HG03108 (cell line): ENCODE results near the gene TIMMDC1.
"Not testable (repeated sequence)": the region's sequence is repeated elsewhere in the genome, so short reads cannot be mapped to it uniquely, and the experiment has no call there.

Experiments used
- ATAC-seq: cut with Tn5 transposase; IDR thresholded peaks from one replicate; pipeline ENCODE4 v1.9.1; 2021; ENCODE audit warnings: moderate library complexity; ENCODE audit not compliant: unreplicated experiment

TIMMDC1 gene

DNA sequence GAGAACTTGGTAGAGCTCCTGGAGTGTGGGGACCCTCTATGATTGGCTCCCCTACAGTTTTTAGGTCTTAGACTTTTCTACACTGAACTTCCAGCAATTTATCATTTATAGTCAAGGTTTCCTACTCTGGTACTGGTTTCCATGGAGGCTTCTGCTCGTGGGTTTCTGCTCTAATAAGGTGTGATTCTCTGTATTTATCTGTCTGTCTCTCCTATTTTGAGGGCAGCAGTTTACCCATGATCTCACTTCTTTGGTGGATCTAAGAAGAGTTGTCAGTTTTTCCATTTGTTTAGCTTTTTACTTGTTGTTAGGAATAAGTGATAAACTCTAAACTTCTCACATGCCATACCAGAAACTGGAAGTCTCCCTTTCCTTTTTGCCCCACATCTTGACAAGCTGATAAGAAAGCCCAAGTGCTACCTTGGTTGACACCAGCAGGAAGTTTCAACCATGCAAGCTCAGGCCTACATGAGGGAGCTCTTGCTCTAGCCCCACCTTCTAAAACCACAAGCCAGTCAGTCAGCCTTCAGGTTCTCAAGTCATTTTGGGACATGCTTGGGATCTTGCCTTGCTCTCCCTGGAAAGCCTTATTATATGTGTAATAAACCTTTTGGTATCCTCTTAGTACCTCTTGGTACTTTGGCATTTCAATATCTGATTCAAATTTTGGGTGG is 10.0 kb downstream of the TIMMDC1 start:
- ATAC-seq: no peak

DNA sequence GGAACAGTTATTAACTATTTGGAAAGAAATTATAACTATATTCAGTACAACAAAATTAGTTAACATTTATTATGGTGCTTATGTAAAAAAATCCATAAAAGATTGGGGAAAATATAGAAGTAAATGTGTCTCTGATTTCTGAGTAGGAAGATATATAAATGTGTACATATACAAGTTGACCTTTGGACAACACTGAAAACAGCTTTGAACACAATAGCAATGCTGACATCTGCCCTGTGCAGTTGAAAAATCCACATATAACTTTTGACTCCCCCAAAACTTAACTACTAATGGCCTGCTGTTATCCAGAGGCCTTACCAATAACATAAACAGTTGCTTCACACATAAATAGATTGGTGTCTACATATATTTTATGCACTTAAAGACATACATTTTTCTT is 12.3 kb downstream of the TIMMDC1 start:
- ATAC-seq: no peak

DNA sequence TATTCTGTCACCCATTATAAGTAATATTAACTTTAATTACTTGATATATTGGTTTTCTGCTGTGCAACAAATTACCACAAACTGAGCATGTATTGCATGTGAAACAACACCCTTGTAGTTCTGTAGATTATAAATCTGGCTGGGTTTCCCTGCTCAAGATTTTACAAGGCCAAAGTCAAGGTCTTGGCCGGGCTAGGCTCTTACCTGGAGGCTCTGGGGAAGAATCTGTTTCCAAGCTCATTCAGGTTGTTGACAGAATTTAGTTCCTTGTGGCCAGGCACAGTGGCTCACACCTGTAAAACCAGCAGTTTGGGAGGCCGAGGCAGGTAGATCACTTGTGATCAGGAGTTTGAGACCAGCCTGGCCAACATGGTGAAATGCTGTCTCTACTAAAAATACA is 16.3 kb downstream of the TIMMDC1 start:
- ATAC-seq: no peak

DNA sequence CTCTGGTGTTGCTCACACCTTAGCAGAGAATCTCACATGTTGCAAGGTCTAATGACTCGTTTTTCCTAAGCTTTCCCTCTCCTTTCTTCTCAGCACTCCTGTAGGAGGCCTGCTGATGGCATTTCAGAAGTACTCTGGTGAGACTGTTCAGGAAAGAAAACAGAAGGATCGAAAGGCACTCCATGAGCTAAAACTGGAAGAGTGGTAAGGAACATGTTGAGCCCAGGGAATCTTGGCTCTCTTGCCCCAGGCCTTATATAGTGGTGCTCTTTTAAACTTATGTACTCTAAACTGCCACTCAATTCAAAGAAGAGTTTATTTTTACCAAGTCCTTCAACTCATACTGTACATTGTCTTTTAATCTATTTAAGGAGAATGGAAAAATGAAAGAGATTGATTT is 18.8 kb downstream of the TIMMDC1 start:
- no peak for ATAC-seq

DNA sequence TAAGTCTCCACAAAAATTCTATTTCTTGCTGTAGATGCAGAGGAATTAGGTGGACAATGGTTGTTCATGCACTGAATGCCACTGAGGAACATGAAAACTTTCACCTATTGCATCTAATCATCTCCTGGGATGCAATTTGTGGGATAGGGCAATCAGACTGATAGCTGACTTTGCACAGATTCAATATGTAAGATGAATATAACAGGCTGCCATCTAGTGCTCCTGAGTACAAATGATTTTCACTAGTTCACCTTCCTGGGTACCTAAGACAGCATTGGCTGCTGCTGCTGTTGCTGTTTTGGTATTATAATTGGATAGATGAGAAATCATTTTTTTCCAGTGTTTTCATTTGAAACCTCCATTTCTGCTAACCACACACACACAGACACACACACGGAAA is 19.7 kb downstream of the TIMMDC1 start:
- ATAC-seq: no peak

DNA sequence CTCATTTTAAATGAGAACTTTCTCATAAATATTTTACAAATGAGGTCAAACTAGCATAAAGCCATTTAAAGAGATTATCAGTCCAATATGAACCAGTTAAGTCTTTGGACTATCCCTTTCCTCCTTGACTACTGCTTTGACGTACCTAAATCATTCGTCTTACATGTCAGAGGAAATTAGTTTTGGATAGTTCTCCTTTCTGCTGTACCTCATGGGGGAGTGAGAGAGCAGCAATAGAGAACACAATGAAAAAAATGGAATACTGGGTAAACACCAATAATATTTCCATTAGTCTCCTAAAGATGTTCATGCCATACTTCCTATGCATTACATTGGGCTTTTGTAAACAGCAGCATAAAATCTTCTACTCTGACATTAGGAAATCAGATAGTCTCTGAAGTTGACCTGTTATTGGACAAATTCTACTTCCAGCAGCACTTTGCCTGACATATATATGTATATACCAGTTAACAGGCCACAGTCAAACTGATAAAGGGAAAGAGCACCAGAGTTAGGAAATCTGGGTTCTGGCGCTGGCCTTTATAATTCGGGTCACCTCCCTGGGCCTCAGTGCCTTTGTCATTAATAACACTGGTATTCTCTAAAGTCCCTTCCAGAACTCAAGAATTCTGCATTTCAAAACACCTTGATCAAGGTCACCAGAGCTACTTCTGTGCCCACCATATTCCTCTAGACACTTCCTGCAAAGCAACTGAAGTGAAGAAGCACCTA is 26.8 kb downstream of the TIMMDC1 start:
- ATAC-seq: no peak

DNA sequence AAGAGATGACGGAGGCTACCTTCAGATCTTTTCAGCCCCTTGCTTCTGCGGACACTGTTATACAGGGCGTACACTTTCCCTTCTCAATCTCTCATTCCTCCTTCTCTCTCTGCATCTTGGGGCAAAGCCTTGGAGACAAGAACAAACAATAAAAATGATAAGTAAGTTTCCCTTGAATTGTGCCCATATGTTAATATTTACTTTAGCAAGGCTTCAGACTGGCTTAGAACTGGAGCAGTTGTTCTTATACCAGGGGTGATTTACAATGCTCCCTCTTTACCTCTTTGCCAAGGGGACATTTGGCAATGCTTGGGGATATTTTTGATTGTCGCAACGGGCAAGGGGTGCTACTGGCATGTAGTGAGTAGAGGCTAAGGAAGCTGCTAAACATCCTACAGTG is 29.4 kb downstream of the TIMMDC1 start:
- ATAC-seq: no peak

DNA sequence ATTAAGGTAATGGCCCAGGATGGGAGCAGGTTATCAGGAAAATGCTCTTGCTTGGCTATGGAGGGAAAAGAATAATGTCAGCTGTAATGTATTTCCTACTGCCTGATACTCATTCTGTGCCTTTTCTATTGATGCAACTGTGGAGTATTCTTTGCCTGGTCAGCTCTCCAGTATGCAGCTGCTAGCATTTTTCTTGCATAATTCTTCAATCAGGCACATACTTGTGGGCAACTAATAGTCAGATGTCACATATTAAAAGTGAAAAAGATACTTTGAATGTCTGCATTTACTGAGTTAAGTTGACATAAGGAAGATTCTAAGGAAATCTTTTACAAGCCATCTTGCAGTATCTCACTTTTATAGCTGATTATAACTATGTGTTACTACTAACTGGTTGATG is 31.5 kb downstream of the TIMMDC1 start:
- no peak for ATAC-seq

DNA sequence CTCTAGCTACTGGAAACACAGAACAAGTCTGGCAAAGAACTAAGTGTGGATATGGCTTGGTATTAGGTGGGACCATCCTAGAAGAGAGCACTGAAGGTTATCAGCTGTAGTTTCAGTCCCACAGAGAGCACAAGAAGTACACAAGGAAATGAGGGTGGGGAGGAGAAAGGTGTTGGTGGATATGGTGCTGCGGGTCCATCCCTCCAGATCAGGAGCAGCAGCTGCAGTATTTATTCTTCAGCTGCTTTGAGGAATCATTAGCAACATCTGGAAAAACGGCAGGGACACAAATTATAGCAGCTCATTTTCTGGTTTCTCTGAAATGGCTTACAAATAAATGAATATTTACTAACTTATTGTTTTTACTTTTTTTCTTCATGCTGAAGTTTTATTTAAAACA is 32.1 kb downstream of the TIMMDC1 start:
- ATAC-seq: no peak

DNA sequence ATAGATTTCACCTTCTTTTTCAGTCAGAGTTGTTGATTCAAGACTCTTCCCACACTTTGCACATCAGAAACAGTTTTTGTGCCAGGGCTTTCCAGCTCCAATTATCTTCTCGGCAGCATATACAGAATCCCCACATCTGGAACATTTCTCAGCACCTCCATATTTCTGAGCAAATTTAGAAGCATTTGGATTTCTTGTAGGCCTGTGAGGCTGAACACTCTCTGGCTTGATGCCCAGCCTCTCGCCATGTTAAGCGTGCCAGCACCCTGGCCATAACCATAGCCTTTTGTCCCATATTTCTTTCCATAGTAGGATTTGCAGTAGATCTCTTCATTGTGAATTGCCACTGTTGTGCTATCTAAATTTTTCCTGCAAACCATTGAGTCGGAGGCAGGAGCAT is 32.8 kb downstream of the TIMMDC1 start:
- ATAC-seq: no peak

DNA sequence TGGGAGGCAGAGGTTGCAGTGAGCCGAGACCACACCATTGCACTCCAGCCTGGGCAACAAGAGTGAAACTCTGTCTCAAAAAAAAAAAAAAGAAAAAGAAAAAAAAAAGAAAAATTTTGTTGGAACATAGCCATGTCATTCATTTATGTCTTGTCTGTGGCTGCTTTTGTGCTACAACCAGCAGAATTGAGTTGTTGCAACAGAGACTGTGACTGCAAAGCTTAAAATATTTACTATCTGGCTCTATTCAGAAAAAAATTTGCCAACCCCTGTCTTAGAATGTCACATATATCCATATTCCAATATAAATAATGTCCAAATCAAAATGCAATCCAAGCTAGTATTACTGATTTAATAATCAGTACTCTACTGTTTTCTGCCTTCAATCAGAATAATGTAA is 35.9 kb downstream of the TIMMDC1 start:
- no peak for ATAC-seq

DNA sequence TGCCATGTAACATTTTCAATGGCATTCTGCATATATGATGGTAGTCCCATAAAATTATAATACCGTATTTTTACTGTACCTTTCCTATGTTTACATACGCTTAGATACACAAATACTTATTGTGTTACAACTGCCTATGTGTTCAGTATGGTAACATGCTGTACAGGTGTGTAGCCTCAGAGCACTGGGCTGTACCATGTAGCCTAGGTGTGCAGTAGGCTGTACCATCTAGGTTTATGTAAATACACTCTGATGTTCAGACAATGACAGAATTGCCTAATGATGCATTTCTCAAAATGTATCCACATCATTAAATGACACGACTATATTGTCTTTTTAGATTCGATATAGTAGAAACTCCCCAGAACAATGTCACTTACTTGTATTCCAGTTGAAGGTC is 38.4 kb downstream of the TIMMDC1 start:
- ATAC-seq: no peak

DNA sequence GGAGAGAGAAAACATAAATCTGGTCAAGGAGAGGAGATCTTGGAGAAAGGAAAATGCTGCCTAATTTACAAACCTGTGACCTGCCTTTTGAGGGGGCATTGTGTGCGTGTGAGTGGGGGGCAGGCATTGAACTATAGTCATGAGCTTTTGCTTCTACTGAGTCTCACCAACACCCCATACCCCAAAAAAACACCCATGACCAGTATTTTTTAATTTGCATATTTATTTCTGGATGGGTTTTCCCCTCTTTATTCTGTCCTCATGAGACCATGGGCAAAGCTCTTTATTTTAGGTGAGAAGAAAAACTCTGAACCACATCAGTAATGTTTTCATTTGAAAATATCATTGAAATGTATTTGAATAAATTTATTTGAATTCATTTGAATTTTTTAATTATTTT is 40.4 kb downstream of the TIMMDC1 start:
- no peak for ATAC-seq

DNA sequence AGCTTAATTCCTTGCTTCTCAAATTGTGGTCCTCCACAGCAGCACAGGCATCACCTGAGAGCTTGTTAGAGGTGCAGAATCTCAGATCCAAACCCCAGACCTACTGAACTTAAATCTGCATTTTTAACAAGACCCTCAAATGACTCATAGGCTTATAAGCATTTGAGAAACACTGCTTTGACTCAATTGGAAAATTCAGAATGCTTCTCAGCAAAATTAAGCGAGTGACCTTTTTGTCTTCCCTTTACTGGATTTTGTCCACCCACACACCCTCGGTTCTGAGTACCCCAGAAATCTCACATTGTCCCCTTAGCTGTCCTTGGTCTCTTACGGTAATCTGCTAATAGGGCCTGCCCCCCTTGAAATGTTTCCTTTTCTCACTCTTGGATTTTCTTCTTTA is 43.2 kb downstream of the TIMMDC1 start:
- ATAC-seq: no peak

DNA sequence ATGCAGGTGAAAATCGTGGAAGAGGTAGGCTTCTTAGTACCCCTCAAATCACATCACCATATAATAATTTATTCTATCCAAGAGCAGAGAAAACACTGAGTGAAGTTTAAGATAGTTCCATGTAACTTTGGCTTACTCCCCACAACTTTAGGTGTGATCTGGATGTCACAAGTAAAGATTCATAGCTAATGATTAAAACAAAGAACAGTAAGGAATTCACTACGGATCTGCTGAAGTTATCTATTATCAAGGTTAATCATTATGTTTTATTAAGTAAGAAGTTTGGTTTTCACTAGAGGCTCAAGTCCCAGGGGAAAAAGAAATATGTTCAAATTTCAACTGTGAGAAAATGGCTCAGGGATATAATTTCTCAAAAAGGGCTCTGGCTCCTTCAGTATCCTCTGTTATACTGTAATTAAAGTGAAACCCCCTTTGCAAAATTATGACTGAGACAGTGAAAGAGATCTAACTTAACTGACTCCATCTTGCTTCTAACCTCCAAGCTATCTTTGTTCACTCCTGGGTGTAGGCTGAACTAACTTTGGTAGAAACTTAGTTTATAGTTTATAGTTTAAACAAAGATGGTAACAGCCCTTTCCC is 43.9 kb downstream of the TIMMDC1 start:
- peak; percentile 40 for ATAC-seq

DNA sequence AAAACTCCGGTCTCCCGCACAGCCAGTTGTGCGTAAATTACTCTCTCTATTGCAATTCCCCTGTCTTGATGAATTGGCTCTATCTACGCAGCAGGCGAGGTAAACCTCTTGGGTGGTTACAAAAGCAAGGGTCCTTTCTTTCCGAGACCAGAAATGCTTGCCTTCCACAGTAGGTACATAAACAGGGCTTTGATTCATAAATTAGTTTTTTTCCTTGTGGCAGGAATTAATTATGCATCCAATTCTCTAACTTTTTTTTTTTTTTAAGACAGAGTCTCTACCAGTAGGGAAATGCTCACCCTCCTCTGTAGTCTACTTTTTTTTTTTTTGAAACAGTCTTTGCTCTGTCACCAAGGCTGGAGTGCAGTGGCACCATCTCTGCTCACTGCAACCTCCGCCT is 44.8 kb downstream of the TIMMDC1 start:
- ATAC-seq: no peak

DNA sequence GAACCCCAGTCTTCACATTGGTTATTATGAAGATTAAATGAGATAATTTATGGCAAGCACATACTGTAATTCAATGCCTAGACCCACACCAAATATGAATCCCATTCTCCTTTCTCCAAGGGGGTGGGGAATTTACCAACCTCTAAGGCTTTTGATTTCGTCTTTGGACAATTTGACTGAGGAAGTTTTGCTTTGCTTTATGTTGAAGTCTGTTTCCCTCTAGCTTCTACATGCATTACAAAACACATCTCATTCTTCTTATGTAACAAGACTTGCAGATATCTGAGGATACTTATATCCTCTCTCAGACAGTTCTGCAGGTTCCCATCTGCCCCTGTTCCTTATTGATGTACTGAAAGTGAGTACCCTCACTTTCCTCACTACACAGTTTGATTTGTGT is 48.9 kb downstream of the TIMMDC1 start:
- no peak for ATAC-seq

DNA sequence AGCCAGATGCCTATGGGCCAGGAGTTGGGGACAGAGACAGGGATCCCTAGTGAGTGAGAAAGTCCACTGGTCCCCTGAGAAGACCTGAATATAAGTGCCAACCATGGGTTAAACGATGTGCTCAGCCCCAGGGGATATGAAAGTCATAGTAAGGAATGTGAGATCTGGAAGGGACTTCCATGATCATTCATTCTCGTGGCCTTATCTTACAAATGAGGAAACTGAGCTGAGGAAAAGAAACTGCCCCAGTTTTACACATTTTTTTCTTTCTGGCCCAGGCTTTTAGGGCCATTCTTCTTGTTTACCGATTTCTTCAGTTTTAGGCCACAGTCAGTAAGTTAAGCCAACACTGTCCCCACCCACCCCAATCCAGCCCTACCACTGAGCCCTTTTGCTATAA is 50.0 kb downstream of the TIMMDC1 start:
- ATAC-seq: no peak

DNA sequence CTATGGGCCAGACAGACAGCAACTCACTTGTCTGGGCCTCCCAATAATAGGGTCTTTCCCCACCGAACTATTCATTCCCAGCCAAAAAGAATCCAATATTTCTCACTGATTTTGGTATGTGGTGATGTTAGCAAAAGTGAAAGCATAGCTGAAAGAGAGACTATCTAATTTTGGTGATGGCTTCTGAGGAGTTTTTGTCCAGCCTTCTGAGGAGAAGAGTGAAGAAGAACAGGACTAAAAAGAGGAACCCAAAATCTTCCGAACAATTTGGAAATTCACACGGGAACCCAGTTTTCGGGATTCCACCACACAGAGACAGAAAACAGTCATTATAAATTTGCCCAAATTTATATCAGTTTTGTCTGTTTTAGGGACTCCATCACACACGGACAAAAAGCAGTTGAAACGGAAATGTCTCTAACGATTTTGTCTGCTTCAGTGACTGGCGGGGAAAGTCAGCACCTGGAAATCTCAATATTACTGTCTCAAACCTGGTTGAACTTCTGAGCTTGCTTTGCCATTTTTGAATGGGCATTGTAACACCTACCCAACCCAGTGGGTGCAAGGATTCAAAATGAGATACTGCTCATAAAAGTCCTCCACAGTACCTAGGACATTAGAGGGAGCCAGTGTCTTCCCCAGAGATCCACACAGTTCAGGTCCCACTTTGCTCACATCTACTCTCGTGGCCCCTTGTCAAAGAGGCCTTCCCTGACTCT is 52.0 kb downstream of the TIMMDC1 start:
- no peak for ATAC-seq

DNA sequence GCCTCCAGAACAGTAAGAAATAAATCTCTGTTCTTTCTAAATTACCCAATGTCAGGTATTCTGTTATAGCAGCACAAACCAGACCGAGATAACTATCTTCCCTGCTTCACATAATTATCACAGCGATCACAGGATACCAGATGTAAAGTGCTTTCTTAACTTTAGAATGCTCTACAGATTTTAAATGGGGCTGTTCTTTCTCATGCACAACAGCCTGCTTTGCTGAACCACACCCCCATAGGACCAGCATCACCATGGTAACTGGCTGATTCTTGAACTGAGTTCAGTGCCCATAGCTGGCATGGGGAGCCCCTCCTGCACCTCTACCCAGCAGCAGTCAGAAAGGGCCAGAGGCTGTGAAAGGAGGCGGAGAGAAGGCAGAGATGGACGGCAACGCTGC is 53.3 kb downstream of the TIMMDC1 start:
- no peak for ATAC-seq

DNA sequence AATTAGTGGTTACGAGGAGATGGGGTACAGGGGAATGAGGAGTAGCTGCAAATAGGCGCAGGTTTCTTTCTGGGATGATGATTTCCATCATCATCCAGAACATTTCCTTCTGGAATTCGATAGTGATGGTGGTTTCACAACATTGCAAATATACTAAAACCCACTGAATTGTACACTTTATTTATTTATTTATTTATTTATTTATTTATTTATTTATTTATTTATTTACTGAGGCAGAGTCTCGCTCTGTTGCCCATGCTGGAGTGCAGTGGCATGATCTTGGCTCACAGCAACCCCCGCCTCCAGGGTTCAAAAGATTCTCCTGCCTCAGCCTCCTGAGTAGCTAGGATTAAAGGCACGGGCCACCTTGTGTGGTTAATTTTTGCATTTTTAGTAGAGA is 54.6 kb downstream of the TIMMDC1 start:
- not testable (repeated sequence) for ATAC-seq
